PC-9 (cell line): ENCODE measurements around the gene CYLD. TPM values are rescaled to one million over a fixed set of nuclear protein-coding genes. Genes with fewer than 3 reads are reported as not detected.

Experiments
- BruUV-seq: library from RNA; stranded (reverse); fragments of 400-500 nt; replicated peaks from 2 replicates; lab custom pipeline; 2021; lab: Mats Ljungman, UMichigan
- CTCF ChIA-PET: fragments of 300-600 bp; sonication (Branson Sonifier 250); formaldehyde crosslinking; loops from one replicate; lab custom pipeline; 2022; ENCODE audit warnings: antibody characterized with exemption; lab: Charles Lee
- POLR2A ChIA-PET: fragments of 300-600 bp; sonication (Branson Sonifier 250); formaldehyde crosslinking; loops from one replicate; lab custom pipeline; 2022; ENCODE audit warnings: antibody characterized with exemption; ENCODE audit not compliant: unreplicated experiment; lab: Charles Lee
- DNase-seq, 2 experiments: peaks; one replicate each; pipeline versions ENCODE4 v3.0.0 to v3.0.0-alpha.2; 2015 to 2022; ENCODE audit warnings: mixed read lengths in 1 of 2
- H2AFZ ChIP-seq: fragments of 200-600 bp; sonication (generic); 2 replicates; pipeline ENCODE4 v1.8.1; 2017; ENCODE audit warnings: antibody characterized with exemption
- H3F3A ChIP-seq: fragments of 200-600 bp; sonication (generic); 2 replicates; pipeline ENCODE4 v1.8.1; 2017; ENCODE audit warnings: antibody characterized with exemption, mild to moderate bottlenecking, low read depth; ENCODE audit not compliant: insufficient read depth
- H3K27ac ChIP-seq: fragments of 200-600 bp; sonication (generic); 2 replicates; pipeline ENCODE4 v1.6.1; 2016; ENCODE audit warnings: mixed run types
- H3K27me3 ChIP-seq: fragments of 200-600 bp; sonication (generic); 2 replicates; pipeline ENCODE4 v1.6.1; 2016; ENCODE audit warnings: low read depth, mixed run types; ENCODE audit not compliant: insufficient read depth
- H3K36me3 ChIP-seq: fragments of 200-600 bp; sonication (generic); 2 replicates; pipeline ENCODE4 v1.6.1; 2016; ENCODE audit warnings: low read depth, mixed run types
- H3K4me1 ChIP-seq: fragments of 200-600 bp; sonication (generic); replicated peaks from 2 replicates; pipeline ENCODE4 v1.6.1; 2016; ENCODE audit warnings: mixed run types; ENCODE audit not compliant: insufficient read depth
- H3K4me2 ChIP-seq: fragments of 200-600 bp; sonication (generic); 2 replicates; pipeline ENCODE4 v1.6.1; 2017; ENCODE audit warnings: mixed run types
- H3K4me3 ChIP-seq: fragments of 200-600 bp; sonication (generic); 2 replicates; pipeline ENCODE4 v1.6.1; 2016; ENCODE audit warnings: mixed run types
- H3K79me2 ChIP-seq: fragments of 200-600 bp; sonication (generic); 2 replicates; pipeline ENCODE4 v1.6.1; 2017; ENCODE audit warnings: low read depth, mixed run types
- H3K9me2 ChIP-seq: fragments of 200-600 bp; sonication (generic); 2 replicates; pipeline ENCODE4 v1.8.1; 2017; ENCODE audit warnings: mild to moderate bottlenecking; ENCODE audit not compliant: insufficient read depth
- H3K9me3 ChIP-seq: fragments of 200-600 bp; sonication (generic); 2 replicates; pipeline ENCODE4 v1.8.1; 2016; ENCODE audit warnings: low read depth; ENCODE audit not compliant: insufficient read depth
- H4K20me1 ChIP-seq: fragments of 200-600 bp; sonication (generic); 2 replicates; pipeline ENCODE4 v1.8.1; 2017; ENCODE audit not compliant: insufficient read depth
- CTCF ChIP-seq: fragments of 200-600 bp; sonication (generic); conservative IDR thresholded peaks from 2 replicates; pipeline ENCODE4 v1.6.1; 2017; ENCODE audit warnings: mixed run types, antibody characterized with exemption, mild to moderate bottlenecking, moderate library complexity
- EZH2 ChIP-seq: fragments of 200-600 bp; sonication (generic); IDR thresholded peaks from 2 replicates; pipeline ENCODE4 v1.8.0; 2017; ENCODE audit warnings: antibody characterized with exemption, low read depth
- intact Hi-C: fragments of 100-400 bp; cut with micrococcal nuclease; formaldehyde crosslinking; loops from one replicate; pipeline ENCODE4 v1.10.0; 2022; ENCODE audit not compliant: unreplicated experiment
- total RNA-seq: library from RNA; stranded (reverse); gene quantifications from 2 replicates; pipeline ENCODE4 v1.2.3, GENCODE V29; 2021

Gene CYLD
- total RNA-seq, 1 experiment from 2014 or later = 19.0 TPM

DNA sequence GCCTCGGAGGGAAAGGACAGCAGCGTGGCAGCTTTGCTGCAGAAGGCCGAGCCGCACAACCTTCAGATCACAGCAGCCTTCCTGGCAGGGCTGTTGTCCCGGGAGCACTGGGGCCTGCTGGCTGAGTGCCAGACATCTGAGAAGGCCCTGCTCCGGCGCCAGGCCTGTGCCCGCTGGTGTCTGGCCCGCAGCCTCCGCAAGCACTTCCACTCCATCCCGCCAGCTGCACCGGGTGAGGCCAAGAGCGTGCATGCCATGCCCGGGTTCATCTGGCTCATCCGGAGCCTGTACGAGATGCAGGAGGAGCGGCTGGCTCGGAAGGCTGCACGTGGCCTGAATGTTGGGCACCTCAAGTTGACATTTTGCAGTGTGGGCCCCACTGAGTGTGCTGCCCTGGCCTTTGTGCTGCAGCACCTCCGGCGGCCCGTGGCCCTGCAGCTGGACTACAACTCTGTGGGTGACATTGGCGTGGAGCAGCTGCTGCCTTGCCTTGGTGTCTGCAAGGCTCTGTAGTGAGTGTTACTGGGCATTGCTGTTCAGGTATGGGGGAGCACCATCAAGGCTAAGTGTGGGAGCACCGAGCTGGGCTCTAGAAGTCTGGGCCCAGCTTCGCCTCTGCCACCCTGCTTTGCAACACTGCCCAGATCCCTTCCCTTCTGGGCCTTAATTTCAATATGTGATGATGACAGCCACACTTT, 29.9 kb upstream of the CYLD start:
- no peaks in the 10 kb centered on the region for H3K9me2 ChIP-seq
- H3K4me3 ChIP-seq = no peak overlapping the region
- no peaks in the 10 kb centered on the region for H3F3A ChIP-seq
- intact Hi-C loops = no loop called here
- ChIA-PET CTCF (no interaction called here), POLR2A (no interaction called here)
- DNase-seq = no peak
- H4K20me1 ChIP-seq = no peaks in the 10 kb centered on the region
- H3K4me1 ChIP-seq = no peaks in the 10 kb centered on the region
- H3K9me3 ChIP-seq = no peaks in the 10 kb centered on the region
- H3K4me2 ChIP-seq = no peak overlapping the region
- H2AFZ ChIP-seq = no peak overlapping the region
- H3K36me3 ChIP-seq = no peaks in the 10 kb centered on the region
- H3K79me2 ChIP-seq = no peaks in the 10 kb centered on the region
- no peak for TF ChIP-seq CTCF
- no peak for TF ChIP-seq EZH2
- BruUV-seq = no TSS peak
- H3K27me3 ChIP-seq = no peaks in the 10 kb centered on the region
- H3K27ac ChIP-seq = no peak overlapping the region

GRCh38 chr16:50712560-50712898, 29.4 kb upstream of the CYLD start:
- no TSS peak for BruUV-seq
- Histone ChIP-seq H4K20me1 (no peaks in the 10 kb centered on the region), H3K4me1 (no peaks in the 10 kb centered on the region), H3K9me3 (no peaks in the 10 kb centered on the region), H3K27me3 (no peaks in the 10 kb centered on the region), H3K36me3 (no peaks in the 10 kb centered on the region), H3K4me3 (no peak overlapping the region), H3K9me2 (no peaks in the 10 kb centered on the region), H3K27ac (no peak overlapping the region), H3F3A (no peaks in the 10 kb centered on the region), H3K79me2 (no peaks in the 10 kb centered on the region), H3K4me2 (no peak overlapping the region), H2AFZ (no peak overlapping the region)
- intact Hi-C loops = no loop called here
- ChIA-PET POLR2A (no interaction called here), CTCF (no interaction called here)
- no peak for TF ChIP-seq EZH2
- no peak for TF ChIP-seq CTCF
- DNase-seq = no peak

GRCh38 chr16:50712956-50713355, 28.9 kb upstream of the CYLD start:
- Histone ChIP-seq H3K4me1 (peaks cover 1% of the 10 kb centered on the region), H3K27me3 (no peaks in the 10 kb centered on the region), H3K79me2 (no peaks in the 10 kb centered on the region), H2AFZ (no peak overlapping the region), H4K20me1 (no peaks in the 10 kb centered on the region), H3K9me3 (no peaks in the 10 kb centered on the region), H3F3A (no peaks in the 10 kb centered on the region), H3K9me2 (no peaks in the 10 kb centered on the region), H3K27ac (no peak overlapping the region), H3K4me2 (no peak overlapping the region), H3K36me3 (no peaks in the 10 kb centered on the region), H3K4me3 (no peak overlapping the region)
- ChIA-PET POLR2A (no interaction called here), CTCF (no interaction called here)
- intact Hi-C loops = no loop called here
- TF ChIP-seq EZH2 (no peak), CTCF (no peak)
- no TSS peak for BruUV-seq
- DNase-seq = no peak
